C4-2B (cell line): ENCODE measurements around the gene OPCML.

Experiments
- ZFX ChIP-seq: fragments of 450-650 bp; IDR thresholded peaks from 2 replicates; pipeline ENCODE4 v1.6.1; 2017
- TF ChIP-seq, protein P1 (sequence below): fragments of 450-650 bp; conservative IDR thresholded peaks from 2 replicates; pipeline ENCODE4 v1.5.1; 2017; ENCODE audit warnings: mild to moderate bottlenecking

DNA sequence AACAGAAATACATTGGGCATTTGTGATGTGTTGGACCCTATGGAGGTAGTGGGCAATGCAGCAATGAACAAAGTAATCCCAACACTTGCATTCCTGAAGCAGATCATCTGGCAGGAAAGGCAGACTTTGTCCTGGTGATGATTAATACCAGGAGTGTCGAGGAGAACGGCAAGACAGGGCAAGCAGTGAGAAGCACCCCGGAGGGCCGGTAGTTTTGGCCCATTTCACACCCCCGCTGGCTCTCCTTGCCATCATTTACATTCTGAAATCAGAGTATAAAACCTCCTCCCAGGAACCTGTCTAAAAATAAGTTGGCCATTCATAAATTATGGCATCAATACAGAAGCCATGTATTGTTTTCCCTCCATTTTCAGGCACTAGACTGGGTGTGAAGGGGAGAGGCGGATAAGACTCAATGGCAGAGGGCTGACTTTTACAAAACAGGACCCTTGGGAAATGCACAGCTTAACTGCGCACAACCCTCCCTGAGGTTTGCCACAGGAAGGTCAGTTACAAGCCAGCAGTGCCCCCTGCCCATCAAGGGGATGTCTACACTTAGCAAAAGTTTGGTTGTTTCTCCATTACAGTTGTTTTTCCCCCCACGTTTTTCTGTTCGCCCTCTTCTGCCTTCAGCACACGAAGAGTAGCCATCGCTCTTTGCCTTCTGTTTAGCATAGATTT is 55.6 kb downstream of the OPCML start:
- TF ChIP-seq, protein P1, sequence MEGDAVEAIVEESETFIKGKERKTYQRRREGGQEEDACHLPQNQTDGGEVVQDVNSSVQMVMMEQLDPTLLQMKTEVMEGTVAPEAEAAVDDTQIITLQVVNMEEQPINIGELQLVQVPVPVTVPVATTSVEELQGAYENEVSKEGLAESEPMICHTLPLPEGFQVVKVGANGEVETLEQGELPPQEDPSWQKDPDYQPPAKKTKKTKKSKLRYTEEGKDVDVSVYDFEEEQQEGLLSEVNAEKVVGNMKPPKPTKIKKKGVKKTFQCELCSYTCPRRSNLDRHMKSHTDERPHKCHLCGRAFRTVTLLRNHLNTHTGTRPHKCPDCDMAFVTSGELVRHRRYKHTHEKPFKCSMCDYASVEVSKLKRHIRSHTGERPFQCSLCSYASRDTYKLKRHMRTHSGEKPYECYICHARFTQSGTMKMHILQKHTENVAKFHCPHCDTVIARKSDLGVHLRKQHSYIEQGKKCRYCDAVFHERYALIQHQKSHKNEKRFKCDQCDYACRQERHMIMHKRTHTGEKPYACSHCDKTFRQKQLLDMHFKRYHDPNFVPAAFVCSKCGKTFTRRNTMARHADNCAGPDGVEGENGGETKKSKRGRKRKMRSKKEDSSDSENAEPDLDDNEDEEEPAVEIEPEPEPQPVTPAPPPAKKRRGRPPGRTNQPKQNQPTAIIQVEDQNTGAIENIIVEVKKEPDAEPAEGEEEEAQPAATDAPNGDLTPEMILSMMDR = no peak; the same call in 1 of the 2 replicates
- no peak for TF ChIP-seq ZFX
